Nephron progenitor cell (in vitro differentiated cells): Measurements from ENCODE around the gene APRT.

Source experiments
- DNase-seq: peaks from one replicate; pipeline ENCODE4 v3.0.0; 2021
- H3K27ac Mint-ChIP-seq: 2 replicates; pipeline ENCODE4 v1.8.0; 2021; ENCODE audit warnings: mild to moderate bottlenecking, moderate library complexity, mixed read lengths
- H3K27me3 Mint-ChIP-seq: 2 replicates; pipeline ENCODE4 v1.8.0; 2021; ENCODE audit warnings: mild to moderate bottlenecking, low read depth, mixed read lengths; ENCODE audit not compliant: poor library complexity
- H3K36me3 Mint-ChIP-seq: 2 replicates; pipeline ENCODE4 v1.8.0; 2021; ENCODE audit warnings: low read depth, mixed read lengths
- H3K4me1 Mint-ChIP-seq: 2 replicates; pipeline ENCODE4 v1.8.0; 2021; ENCODE audit warnings: mixed read lengths
- H3K4me3 Mint-ChIP-seq: 2 replicates; pipeline ENCODE4 v1.8.0; 2021; ENCODE audit warnings: mild to moderate bottlenecking, moderate library complexity, mixed read lengths
- H3K9me3 Mint-ChIP-seq: 2 replicates; pipeline ENCODE4 v1.8.0; 2021; ENCODE audit warnings: mild to moderate bottlenecking, moderate library complexity, mixed read lengths
- CTCF ChIP-seq: fragments of 200-600 bp; sonication (generic); IDR thresholded peaks from 2 replicates; pipeline ENCODE4 v1.5.0; 2021; ENCODE audit warnings: antibody characterized with exemption

The APRT gene

DNA sequence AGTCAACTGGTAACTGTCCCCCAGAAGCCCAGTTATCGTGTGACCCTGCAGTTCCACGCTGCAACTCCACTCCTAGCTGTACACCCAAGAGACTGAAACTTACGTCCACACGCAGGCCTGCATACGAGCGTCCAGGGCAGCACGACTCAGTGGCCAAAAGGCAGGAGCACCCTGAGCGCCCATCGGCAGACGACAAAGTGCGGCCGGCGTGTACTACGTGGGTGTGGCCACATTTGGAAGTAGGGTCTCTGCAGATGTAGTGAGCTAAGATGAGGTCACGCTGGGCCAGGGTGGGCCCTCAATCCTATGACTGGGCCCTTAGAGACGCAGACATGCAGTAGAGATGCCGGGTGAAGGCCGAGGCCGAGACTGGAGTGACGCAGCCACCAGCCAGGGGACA, 31.5 kb upstream of the APRT start:
- no peaks in the 10 kb centered on the region for H3K27me3 Mint-ChIP-seq
- TF ChIP-seq CTCF, result no peak
- no peaks in the 10 kb centered on the region for H3K9me3 Mint-ChIP-seq
- no peaks in the 10 kb centered on the region for H3K36me3 Mint-ChIP-seq
- no peak for DNase-seq
- H3K4me3 Mint-ChIP-seq, result no peak overlapping the region
- H3K27ac Mint-ChIP-seq, result peak overlapping the region; percentile 77
- peaks cover 8% of the 10 kb centered on the region for H3K4me1 Mint-ChIP-seq

DNA sequence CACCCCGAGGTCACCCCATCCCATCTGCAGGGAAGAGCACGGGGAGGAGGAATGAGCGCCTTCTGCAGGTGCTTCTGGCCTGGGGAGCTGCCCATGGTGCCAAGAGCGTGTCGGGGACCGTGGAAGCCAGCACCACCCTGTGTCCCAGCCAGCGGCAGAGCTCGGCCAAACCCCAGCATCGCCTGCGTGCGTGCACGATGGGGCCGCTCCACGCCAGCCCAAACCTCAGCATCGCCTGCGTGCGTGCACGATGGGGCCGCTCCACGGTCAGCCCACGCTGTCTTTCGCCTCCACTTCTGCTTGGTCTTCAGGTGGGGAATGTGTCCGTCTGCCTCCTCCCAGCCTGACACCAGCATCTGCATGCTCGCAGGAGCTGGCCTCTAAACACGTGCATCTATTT, 31.1 kb upstream of the APRT start:
- no peaks in the 10 kb centered on the region for H3K27me3 Mint-ChIP-seq
- H3K27ac Mint-ChIP-seq, result peak overlapping the region; percentile 77
- TF ChIP-seq CTCF, result no peak
- H3K9me3 Mint-ChIP-seq, result no peaks in the 10 kb centered on the region
- DNase-seq, result no peak
- peaks cover 8% of the 10 kb centered on the region for H3K4me1 Mint-ChIP-seq
- H3K36me3 Mint-ChIP-seq, result no peaks in the 10 kb centered on the region
- no peak overlapping the region for H3K4me3 Mint-ChIP-seq

DNA sequence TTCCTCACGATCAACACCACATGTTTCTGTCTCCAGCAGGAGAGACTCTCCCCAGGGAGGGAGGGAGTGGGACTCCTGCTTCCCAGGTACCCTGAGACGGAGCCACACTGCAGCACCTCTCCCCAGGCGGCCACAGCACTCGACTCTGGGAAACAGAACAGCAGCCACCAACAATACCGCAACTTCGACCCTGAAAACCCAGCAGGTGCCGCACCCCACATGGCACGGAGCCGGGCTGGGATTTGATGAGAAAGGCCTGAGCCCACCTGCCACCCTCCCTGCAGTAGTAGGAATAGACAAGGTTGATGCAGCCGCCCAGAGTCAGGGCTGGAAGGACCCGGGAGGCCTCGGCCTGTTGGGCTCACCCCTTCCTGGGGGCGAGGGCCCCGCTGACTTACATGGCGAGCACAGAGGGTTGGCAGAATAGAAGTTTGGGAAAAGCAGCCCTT, 30.6 kb upstream of the APRT start:
- no peak for TF ChIP-seq CTCF
- peaks cover 8% of the 10 kb centered on the region for H3K4me1 Mint-ChIP-seq
- DNase-seq, result no peak
- no peaks in the 10 kb centered on the region for H3K27me3 Mint-ChIP-seq
- no peak overlapping the region for H3K4me3 Mint-ChIP-seq
- H3K27ac Mint-ChIP-seq, result no peak overlapping the region
- H3K36me3 Mint-ChIP-seq, result no peaks in the 10 kb centered on the region
- H3K9me3 Mint-ChIP-seq, result no peaks in the 10 kb centered on the region

DNA sequence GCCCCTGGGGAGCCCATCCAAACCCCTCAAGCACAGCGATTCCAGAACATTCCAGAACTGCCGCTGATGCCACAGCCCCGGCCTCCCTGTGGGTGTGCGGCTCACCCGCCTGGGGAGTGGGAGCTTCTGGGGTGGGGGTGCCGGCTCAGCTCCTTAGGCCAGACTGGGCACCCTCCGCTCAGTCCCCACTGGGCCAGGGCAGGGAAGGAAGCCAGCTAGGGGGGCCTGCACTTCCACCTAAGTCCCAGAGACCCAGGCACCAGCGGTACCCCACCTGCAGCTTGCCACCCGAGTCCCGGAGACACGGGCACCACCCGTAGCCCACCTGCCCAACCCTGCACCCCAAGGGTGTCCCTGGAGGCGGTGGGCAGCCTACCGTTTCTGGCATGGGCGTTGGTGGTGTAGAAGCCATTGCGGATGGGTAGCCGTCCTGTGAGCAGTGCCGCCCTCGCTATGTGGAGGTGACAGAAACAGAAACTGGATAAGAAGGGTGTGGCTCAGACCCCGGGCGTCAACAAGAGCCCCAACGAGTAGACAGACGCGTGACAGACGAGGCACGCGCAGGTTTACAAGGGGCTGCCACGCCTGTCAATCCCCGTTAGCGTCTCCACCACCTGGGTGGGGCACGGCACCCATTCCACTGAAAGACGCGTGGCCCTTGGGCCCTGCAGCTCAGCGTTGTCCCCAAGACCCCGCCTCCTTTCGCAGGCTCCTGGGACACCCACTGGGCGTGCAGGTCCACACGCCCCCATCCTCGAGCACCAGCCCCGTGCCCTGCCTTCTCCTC, 30.0 kb upstream of the APRT start:
- no peaks in the 10 kb centered on the region for H3K9me3 Mint-ChIP-seq
- H3K4me3 Mint-ChIP-seq, result no peak overlapping the region
- H3K27ac Mint-ChIP-seq, result no peak overlapping the region
- no peak for DNase-seq
- no peaks in the 10 kb centered on the region for H3K27me3 Mint-ChIP-seq
- peaks cover 8% of the 10 kb centered on the region for H3K4me1 Mint-ChIP-seq
- no peaks in the 10 kb centered on the region for H3K36me3 Mint-ChIP-seq
- TF ChIP-seq CTCF, result no peak

DNA sequence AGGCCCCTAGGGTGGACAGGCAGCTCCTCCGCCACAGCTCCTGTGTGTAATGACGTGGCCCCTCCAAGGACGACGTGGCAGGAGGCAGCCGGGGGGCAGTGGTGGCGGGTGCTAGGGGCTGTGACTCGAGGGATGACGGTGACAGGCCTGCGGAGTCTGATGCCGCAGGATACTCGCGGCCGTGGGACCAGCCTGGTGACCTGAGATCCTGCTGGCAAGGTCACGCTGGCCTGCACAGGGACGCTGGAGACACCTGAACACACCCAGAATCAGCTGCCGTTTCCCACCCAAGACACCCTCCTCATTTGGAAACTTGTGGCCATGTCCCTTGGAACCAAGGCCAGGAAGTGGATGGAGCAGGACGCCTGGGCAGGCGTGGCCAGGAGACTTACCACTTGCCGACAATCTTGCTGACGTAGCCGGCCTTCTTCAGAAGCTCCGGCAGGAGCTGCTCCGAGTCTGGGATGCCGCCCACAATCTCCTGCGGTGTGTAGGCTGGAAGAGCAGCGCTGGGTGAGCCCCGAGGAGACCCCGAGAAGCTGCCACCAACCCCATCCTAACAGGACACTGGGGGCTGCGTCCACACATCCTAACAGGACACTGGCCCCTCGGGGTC, 29.0 kb upstream of the APRT start:
- H3K27me3 Mint-ChIP-seq, result peaks cover 5% of the 10 kb centered on the region
- H3K27ac Mint-ChIP-seq, result no peak overlapping the region
- H3K36me3 Mint-ChIP-seq, result no peaks in the 10 kb centered on the region
- H3K4me1 Mint-ChIP-seq, result peaks cover 8% of the 10 kb centered on the region
- no peaks in the 10 kb centered on the region for H3K9me3 Mint-ChIP-seq
- no peak overlapping the region for H3K4me3 Mint-ChIP-seq
- TF ChIP-seq CTCF, result no peak
- DNase-seq, result no peak
